Endometrium (tissue), 2 donors: ENCODE data around the gene FCER1A.

Experiments used
- FAIRE-seq: peaks from 2 replicates; lab custom pipeline; 2012; peaks lifted over from hg19 to GRCh38; lab: Jason Lieb, UNC
- donor health status: control.
- donor health status: control.

The FCER1A gene

DNA sequence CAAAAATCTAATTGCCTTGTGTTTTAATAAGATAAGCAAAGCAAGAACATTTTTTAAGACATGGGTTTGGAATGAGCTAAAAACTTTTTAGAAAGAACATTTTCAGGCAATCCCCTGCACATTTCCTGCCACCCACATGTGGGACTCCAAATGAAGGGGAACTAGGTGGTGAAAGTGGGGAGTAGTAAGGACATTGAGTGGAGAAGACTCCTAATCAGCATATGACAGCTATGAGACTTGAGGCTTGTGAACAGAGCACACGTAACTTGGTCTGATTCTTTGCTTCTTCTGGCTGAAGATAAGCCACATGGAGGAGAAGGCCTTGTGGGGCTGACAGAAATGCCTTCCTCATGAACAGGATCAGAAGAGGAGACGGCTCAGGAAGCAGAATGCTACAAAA, 50.3 kb downstream of the FCER1A start:
- no peak for FAIRE-seq
